ENCODE data around the gene EVI5. TPM values are rescaled to one million over a fixed set of nuclear protein-coding genes. Genes with fewer than 3 reads are reported as not detected.

EVI5 gene
- total RNA-seq, 1 experiment from 2014 or later: 23.2 TPM

GRCh38 chr1:92488832-92489231 lies 296.1 kb downstream of the EVI5 start:
- Mint-ChIP-seq H3K27me3 (ENCODE audit: insufficient read depth, unreplicated experiment) (peaks cover 17% of the 10 kb centered on the region), H3K9me3 (ENCODE audit: unreplicated experiment) (no peaks in the 10 kb centered on the region), H3K27ac (ENCODE audit: low read depth, unreplicated experiment) (no peak overlapping the region), H3K4me3 (ENCODE audit: unreplicated experiment) (no peak overlapping the region), H3K4me1 (ENCODE audit: insufficient read depth, unreplicated experiment) (peaks cover 6% of the 10 kb centered on the region), H3K36me3 (ENCODE audit: insufficient read depth, unreplicated experiment) (no peaks in the 10 kb centered on the region)
- POLR2A ChIA-PET: no interaction called here
- CTCF ChIA-PET: no interaction called here
- no TSS peak for BruUV-seq (replicated peaks)
- TF ChIP-seq, protein P1, sequence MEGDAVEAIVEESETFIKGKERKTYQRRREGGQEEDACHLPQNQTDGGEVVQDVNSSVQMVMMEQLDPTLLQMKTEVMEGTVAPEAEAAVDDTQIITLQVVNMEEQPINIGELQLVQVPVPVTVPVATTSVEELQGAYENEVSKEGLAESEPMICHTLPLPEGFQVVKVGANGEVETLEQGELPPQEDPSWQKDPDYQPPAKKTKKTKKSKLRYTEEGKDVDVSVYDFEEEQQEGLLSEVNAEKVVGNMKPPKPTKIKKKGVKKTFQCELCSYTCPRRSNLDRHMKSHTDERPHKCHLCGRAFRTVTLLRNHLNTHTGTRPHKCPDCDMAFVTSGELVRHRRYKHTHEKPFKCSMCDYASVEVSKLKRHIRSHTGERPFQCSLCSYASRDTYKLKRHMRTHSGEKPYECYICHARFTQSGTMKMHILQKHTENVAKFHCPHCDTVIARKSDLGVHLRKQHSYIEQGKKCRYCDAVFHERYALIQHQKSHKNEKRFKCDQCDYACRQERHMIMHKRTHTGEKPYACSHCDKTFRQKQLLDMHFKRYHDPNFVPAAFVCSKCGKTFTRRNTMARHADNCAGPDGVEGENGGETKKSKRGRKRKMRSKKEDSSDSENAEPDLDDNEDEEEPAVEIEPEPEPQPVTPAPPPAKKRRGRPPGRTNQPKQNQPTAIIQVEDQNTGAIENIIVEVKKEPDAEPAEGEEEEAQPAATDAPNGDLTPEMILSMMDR (IDR thresholded peaks at IDR 0.05; ENCODE audit: unreplicated experiment): no peak
- intact Hi-C loops (cut with micrococcal nuclease): no loop called here
- no peak for DNase-seq (ENCODE audit: unreplicated experiment)

- intact Hi-C loops (cut with micrococcal nuclease): no loop called here
- no peak overlapping the region for H3K4me3 Mint-ChIP-seq (ENCODE audit: unreplicated experiment)
- no peak overlapping the region for H3K27ac Mint-ChIP-seq (ENCODE audit: low read depth, unreplicated experiment)
- POLR2A ChIA-PET: no interaction called here
- H3K4me1 Mint-ChIP-seq (ENCODE audit: insufficient read depth, unreplicated experiment): peaks cover 6% of the 10 kb centered on the region
- H3K36me3 Mint-ChIP-seq (ENCODE audit: insufficient read depth, unreplicated experiment): no peaks in the 10 kb centered on the region
- no peak for DNase-seq (ENCODE audit: unreplicated experiment)
- H3K9me3 Mint-ChIP-seq (ENCODE audit: unreplicated experiment): no peaks in the 10 kb centered on the region
- peaks cover 21% of the 10 kb centered on the region for H3K27me3 Mint-ChIP-seq (ENCODE audit: insufficient read depth, unreplicated experiment)
- CTCF ChIA-PET: no interaction called here
- no TSS peak for BruUV-seq (replicated peaks)
- TF ChIP-seq, protein P1 (IDR thresholded peaks at IDR 0.05; ENCODE audit: unreplicated experiment): no peak
Observed at GRCh38 chr1:92488416-92488815, 296.5 kb downstream of the EVI5 start.

DNA sequence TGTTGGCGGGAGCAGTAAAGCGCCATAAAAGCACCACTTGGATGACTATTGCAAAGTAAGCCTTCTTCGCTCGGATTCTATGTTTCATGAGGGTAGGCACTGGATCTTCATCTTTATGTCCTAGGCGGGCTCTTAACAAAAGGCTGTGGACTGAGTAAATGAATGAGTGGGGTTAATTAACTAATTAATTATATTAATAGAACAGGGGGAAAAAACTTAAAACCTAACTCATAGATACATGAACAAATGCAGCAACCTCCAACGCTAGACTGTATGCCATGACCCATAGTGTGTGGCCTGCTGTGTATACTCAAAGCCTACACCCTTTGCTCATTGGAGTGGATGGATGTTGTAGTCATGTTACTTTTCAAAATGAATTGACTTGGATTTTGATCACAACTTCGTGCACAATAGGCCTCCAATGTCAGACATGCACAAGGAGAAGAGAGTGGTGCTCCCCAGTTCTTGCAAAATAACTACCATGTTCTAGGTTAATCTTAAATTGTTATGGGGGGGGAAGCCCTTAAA lies 297.8 kb downstream of the EVI5 start:
- ChIA-PET CTCF (interaction anchor here (0.6 to 0.8 kb wide), 3 partner anchors 19 to 519 kb away, joined by 3 to 4 read pairs (median 3); no protein-coding TSS in a partner anchor), POLR2A (no interaction called here)
- BruUV-seq (replicated peaks): no TSS peak

DNA sequence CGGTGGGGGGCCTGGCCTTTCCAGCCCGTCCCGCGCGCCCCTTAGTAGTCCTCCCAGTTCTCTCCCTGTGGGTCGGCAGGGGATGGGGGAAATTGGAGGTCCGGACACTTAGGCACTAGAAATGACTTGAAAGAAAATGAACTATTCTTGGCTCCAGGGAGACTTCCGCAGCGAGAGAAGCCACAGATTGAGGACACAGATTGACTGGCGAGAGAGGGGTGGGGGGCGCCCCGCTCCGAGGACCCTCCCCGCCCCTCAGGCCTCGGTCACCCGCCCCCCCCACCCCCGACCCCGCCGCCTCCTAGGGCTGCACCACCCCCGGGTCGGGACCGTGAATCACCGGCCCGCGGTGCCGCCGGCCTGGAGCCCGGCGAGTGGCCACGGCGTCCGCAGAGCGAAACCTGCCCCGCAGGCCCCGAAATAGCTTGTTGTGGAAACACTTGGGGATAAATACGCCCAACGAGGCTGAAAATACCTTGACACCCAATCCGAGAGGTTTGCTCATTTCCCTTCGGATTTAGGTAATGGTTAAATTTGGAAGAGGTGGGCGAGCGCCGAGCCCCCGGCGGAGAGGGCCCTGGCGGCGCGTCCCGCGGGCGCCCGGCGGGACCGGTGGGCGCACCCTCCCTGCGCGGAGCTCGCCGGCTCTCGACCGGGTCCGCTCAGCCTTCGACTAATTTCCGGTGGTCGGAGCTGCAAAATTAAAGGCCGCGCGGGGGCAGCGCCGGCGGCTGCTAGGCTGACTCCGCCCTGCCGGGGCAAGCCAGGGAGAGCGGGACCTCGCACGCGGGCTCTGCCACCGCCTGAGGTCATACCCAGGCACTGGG lies 298.4 kb downstream of the EVI5 start, which contains the start of gene GFI1:
TSS of gene GFI1 (minus strand) at position 675 of the 827 bp plus-strand sequence. CDS start 3,438 bp downstream, outside the sequence.
- BruUV-seq (replicated peaks): no TSS peak
- CTCF ChIA-PET: interaction anchor here (0.7 to 1.0 kb wide), 5 partner anchors 52 to 1570 kb away, joined by 3 to 4 read pairs (median 4); no protein-coding TSS in a partner anchor
- Mint-ChIP-seq H3K27me3 (ENCODE audit: insufficient read depth, unreplicated experiment) (peaks cover 22% of the 10 kb centered on the region), H3K4me1 (ENCODE audit: insufficient read depth, unreplicated experiment) (peaks cover 6% of the 10 kb centered on the region), H3K4me3 (ENCODE audit: unreplicated experiment) (peak within 1 kb of the TSS; percentile 76), H3K27ac (ENCODE audit: low read depth, unreplicated experiment) (peak within 1 kb of the TSS; percentile 18), H3K9me3 (ENCODE audit: unreplicated experiment) (no peaks in the 10 kb centered on the region), H3K36me3 (ENCODE audit: insufficient read depth, unreplicated experiment) (no peaks in the 10 kb centered on the region)
- no peak for DNase-seq (ENCODE audit: unreplicated experiment)
- POLR2A ChIA-PET: no interaction called here
- TF ChIP-seq, protein P1 (IDR thresholded peaks at IDR 0.05; ENCODE audit: unreplicated experiment): no peak
- intact Hi-C loops (cut with micrococcal nuclease): no loop called here

More for the DNA sequence above, 297.8 kb downstream of the EVI5 start:
- H3K27ac Mint-ChIP-seq (ENCODE audit: low read depth, unreplicated experiment): no peak overlapping the region
- peaks cover 22% of the 10 kb centered on the region for H3K27me3 Mint-ChIP-seq (ENCODE audit: insufficient read depth, unreplicated experiment)
- DNase-seq (ENCODE audit: unreplicated experiment): no peak
- no peaks in the 10 kb centered on the region for H3K9me3 Mint-ChIP-seq (ENCODE audit: unreplicated experiment)
- H3K4me3 Mint-ChIP-seq (ENCODE audit: unreplicated experiment): no peak overlapping the region
- H3K4me1 Mint-ChIP-seq (ENCODE audit: insufficient read depth, unreplicated experiment): peaks cover 6% of the 10 kb centered on the region
- TF ChIP-seq, protein P1 (IDR thresholded peaks at IDR 0.05; ENCODE audit: unreplicated experiment): no peak
- intact Hi-C loops (cut with micrococcal nuclease): no loop called here
- H3K36me3 Mint-ChIP-seq (ENCODE audit: insufficient read depth, unreplicated experiment): no peaks in the 10 kb centered on the region
